ENCODE data around the gene RAP1GAP. TPM values are rescaled to one million over a fixed set of nuclear protein-coding genes. Genes with fewer than 3 reads are reported as not detected.

The RAP1GAP gene
- total and polyA plus RNA-seq, 9 of the 15 experiments (the other 6 are each of a cell fraction or from before 2014, with no cell fraction given) = 0.29 to 30.2 (median 19.2) TPM

GRCh38 chr1:21659099-21659923 lies 9.8 kb downstream of the RAP1GAP start (continued):
- no peak for TF ChIP-seq PRDM10 (IDR thresholded peaks at IDR 0.05; ENCODE audit: partially characterized antibody)
- 0 out of 2 replicates have a peak, but pooled peaks have one; percentile 17 for TF ChIP-seq CREB3L1 (IDR thresholded peaks at IDR 0.05; ENCODE audit: borderline replicate concordance, low read depth)
- TF ChIP-seq GATAD2B (IDR thresholded peaks at IDR 0.05; ENCODE audit: borderline replicate concordance) = peak; percentile 94; the same call in 1 of the 2 replicates
- TF ChIP-seq CC2D1A (IDR thresholded peaks at IDR 0.05) = peak; percentile 100
- TF ChIP-seq SRSF9 (IDR thresholded peaks at IDR 0.05; ENCODE audit: borderline replicate concordance, low read depth, low read length) = no peak
- TF ChIP-seq ZKSCAN1 (IDR thresholded peaks at IDR 0.05; ENCODE audit: low read depth, low read length) = peak; percentile 68
- no peak for TF ChIP-seq SMAD3 (CRISPR knock-in tag; conservative IDR thresholded peaks at IDR 0.05)
- TF ChIP-seq SAFB (IDR thresholded peaks at IDR 0.05; ENCODE audit: borderline replicate concordance, low read depth, low read length) = no peak
- peak; percentile 94 for TF ChIP-seq RBM22 (IDR thresholded peaks at IDR 0.05; ENCODE audit: low read depth, low read length, poor library complexity, severe bottlenecking)
- TF ChIP-seq ZNF133 (CRISPR knock-in tag; IDR thresholded peaks at IDR 0.05) = no peak
- TF ChIP-seq HCFC1 (IDR thresholded peaks at IDR 0.05; ENCODE audit: low read depth, low read length) = peak; percentile 51; the same call in 1 of the 2 replicates
- peak; percentile 82 for TF ChIP-seq EGR1 (conservative IDR thresholded peaks at IDR 0.05)
- TF ChIP-seq BRD4 (IDR thresholded peaks at IDR 0.05) = no peak
- TF ChIP-seq PPARD (CRISPR knock-in tag; IDR thresholded peaks at IDR 0.05) = no peak
- TF ChIP-seq MEF2D (tag; conservative IDR thresholded peaks at IDR 0.05; ENCODE audit: low read depth) = no peak
- 0 out of 2 replicates have a peak, but pooled peaks have one; percentile 28 for TF ChIP-seq IRF9 (tag; IDR thresholded peaks at IDR 0.05)
- TF ChIP-seq ARNT (IDR thresholded peaks at IDR 0.05) = no peak
- peak; percentile 23; the same call in 1 of the 2 replicates for TF ChIP-seq MTA1 (IDR thresholded peaks at IDR 0.05; ENCODE audit: borderline replicate concordance)
- TF ChIP-seq STAT5A (IDR thresholded peaks at IDR 0.05; ENCODE audit: borderline replicate concordance, low read length) = no peak; the same call in 1 of the 2 replicates
- 0 out of 2 replicates have a peak, but pooled peaks have one; percentile 77 for TF ChIP-seq MTA3 (IDR thresholded peaks at IDR 0.05; ENCODE audit: borderline replicate concordance)
- no peak; the same call in 1 of the 2 replicates for TF ChIP-seq ZNF764 (CRISPR knock-in tag; IDR thresholded peaks at IDR 0.05; ENCODE audit: low read depth)
- TF ChIP-seq CGGBP1 (CRISPR knock-in tag; IDR thresholded peaks at IDR 0.05) = no peak
- peak; percentile 80 for TF ChIP-seq MXI1 (IDR thresholded peaks at IDR 0.05; ENCODE audit: low read depth, low read length)

Measured in K562 (cell line).